ENCODE results near the gene NMRK1. TPM values are rescaled to one million over a fixed set of nuclear protein-coding genes. Genes with fewer than 3 reads are reported as not detected.
A peak's percentile ranks its signal among the peaks of the same experiment; 100 is the strongest.

The NMRK1 gene
- total and polyA plus RNA-seq, 2 of the 13 experiments (the other 11 are each of a cell fraction or from before 2014, with no cell fraction given), result 9.1 to 12.9 TPM

- no peak for TF ChIP-seq GMEB1 (CRISPR knock-in tag; IDR thresholded peaks at IDR 0.05; ENCODE audit: borderline replicate concordance)
- TF ChIP-seq AKAP8 (CRISPR knock-in tag; IDR thresholded peaks at IDR 0.05), result no peak
- TF ChIP-seq AHDC1 (CRISPR knock-in tag; IDR thresholded peaks at IDR 0.05; ENCODE audit: borderline replicate concordance), result no peak
- no peak for TF ChIP-seq GPN1 (CRISPR knock-in tag; IDR thresholded peaks at IDR 0.05; ENCODE audit: borderline replicate concordance)
- TF ChIP-seq ZEB1 (IDR thresholded peaks at IDR 0.05; ENCODE audit: insufficient replicate concordance, low read depth), result no peak
- TF ChIP-seq ZNF235 (CRISPR knock-in tag; IDR thresholded peaks at IDR 0.05; ENCODE audit: borderline replicate concordance), result no peak
- TF ChIP-seq, protein P1, sequence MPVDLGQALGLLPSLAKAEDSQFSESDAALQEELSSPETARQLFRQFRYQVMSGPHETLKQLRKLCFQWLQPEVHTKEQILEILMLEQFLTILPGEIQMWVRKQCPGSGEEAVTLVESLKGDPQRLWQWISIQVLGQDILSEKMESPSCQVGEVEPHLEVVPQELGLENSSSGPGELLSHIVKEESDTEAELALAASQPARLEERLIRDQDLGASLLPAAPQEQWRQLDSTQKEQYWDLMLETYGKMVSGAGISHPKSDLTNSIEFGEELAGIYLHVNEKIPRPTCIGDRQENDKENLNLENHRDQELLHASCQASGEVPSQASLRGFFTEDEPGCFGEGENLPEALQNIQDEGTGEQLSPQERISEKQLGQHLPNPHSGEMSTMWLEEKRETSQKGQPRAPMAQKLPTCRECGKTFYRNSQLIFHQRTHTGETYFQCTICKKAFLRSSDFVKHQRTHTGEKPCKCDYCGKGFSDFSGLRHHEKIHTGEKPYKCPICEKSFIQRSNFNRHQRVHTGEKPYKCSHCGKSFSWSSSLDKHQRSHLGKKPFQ (CRISPR knock-in tag; IDR thresholded peaks at IDR 0.05; ENCODE audit: insufficient replicate concordance), result peak; percentile 19
- no peak for TF ChIP-seq SCMH1 (CRISPR knock-in tag; IDR thresholded peaks at IDR 0.05; ENCODE audit: borderline replicate concordance)
- TF ChIP-seq ZNF674 (CRISPR knock-in tag; IDR thresholded peaks at IDR 0.05; ENCODE audit: low read depth), result 0 out of 2 replicates have a peak, but pooled peaks have one; percentile 66
- no peak for TF ChIP-seq DBP (CRISPR knock-in tag; IDR thresholded peaks at IDR 0.05; ENCODE audit: not compliant biosample characterization)
- TF ChIP-seq, protein P2, sequence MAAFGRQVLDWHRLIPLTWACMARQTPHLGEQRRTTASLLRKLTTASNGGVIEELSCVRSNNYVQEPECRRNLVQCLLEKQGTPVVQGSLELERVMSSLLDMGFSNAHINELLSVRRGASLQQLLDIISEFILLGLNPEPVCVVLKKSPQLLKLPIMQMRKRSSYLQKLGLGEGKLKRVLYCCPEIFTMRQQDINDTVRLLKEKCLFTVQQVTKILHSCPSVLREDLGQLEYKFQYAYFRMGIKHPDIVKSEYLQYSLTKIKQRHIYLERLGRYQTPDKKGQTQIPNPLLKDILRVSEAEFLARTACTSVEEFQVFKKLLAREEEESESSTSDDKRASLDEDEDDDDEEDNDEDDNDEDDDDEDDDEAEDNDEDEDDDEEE (CRISPR knock-in tag; IDR thresholded peaks at IDR 0.05), result no peak; the same call in 1 of the 2 replicates
- no peak for TF ChIP-seq CENPX (CRISPR knock-in tag; IDR thresholded peaks at IDR 0.05)
- TF ChIP-seq, protein P3, sequence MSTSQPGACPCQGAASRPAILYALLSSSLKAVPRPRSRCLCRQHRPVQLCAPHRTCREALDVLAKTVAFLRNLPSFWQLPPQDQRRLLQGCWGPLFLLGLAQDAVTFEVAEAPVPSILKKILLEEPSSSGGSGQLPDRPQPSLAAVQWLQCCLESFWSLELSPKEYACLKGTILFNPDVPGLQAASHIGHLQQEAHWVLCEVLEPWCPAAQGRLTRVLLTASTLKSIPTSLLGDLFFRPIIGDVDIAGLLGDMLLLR (CRISPR knock-in tag; IDR thresholded peaks at IDR 0.05), result no peak
- TF ChIP-seq ZKSCAN5 (CRISPR knock-in tag; IDR thresholded peaks at IDR 0.05), result no peak
- no peak for TF ChIP-seq HOXA7 (CRISPR knock-in tag; IDR thresholded peaks at IDR 0.05)
Measured at GRCh38 chr9:75027187-75028107, 60.5 kb downstream of the NMRK1 start (continued).

Data from HepG2 (cell line).